Fibroblast of skin of right quadriceps (primary cell): ENCODE measurements around the gene ZNF384.
A peak's percentile ranks its signal among the peaks of the same experiment; 100 is the strongest.
"Not testable (repeated sequence)": the region's sequence is repeated elsewhere in the genome, so short reads cannot be mapped to it uniquely, and the experiment has no call there.

ENCODE experiments used
- DNase-seq: peaks from one replicate; pipeline ENCODE4 v3.0.0-alpha.2; 2013

Gene ZNF384

GRCh38 chr12:6688999-6689882 is at the start of gene ZNF384:
Gene ZNF384 (minus strand): TSS chr12:6689375. CDS start chr12:6679520, 9,855 bp downstream.
- DNase-seq = peak; percentile 100

GRCh38 chr12:6736754-6737153 is 47.6 kb upstream of the ZNF384 start:
- DNase-seq = no peak

GRCh38 chr12:6735448-6736191 is 46.4 kb upstream of the ZNF384 start:
- peak; percentile 75 for DNase-seq

- DNase-seq = no peak
Measured at GRCh38 chr12:6734506-6735387, 45.6 kb upstream of the ZNF384 start.

- DNase-seq = no peak
Measured at GRCh38 chr12:6730169-6730568, 41.0 kb upstream of the ZNF384 start.

- no peak for DNase-seq
Measured at GRCh38 chr12:6729186-6729585, 40.0 kb upstream of the ZNF384 start.

- DNase-seq = no peak
Measured at GRCh38 chr12:6725350-6725749, 36.2 kb upstream of the ZNF384 start.

- peak; percentile 12 for DNase-seq
Measured at GRCh38 chr12:6724409-6724797, 35.2 kb upstream of the ZNF384 start.

GRCh38 chr12:6723607-6724408 is 34.6 kb upstream of the ZNF384 start, which contains the start of gene COPS7A:
Gene COPS7A (plus strand): TSS chr12:6724046. CDS start chr12:6724657, 611 bp downstream.
- peak; percentile 99 for DNase-seq

GRCh38 chr12:6722863-6723262 is 33.7 kb upstream of the ZNF384 start:
- DNase-seq = no peak

- no peak for DNase-seq
Measured at GRCh38 chr12:6716874-6717437, 27.8 kb upstream of the ZNF384 start.

GRCh38 chr12:6716031-6716873 is 27.1 kb upstream of the ZNF384 start:
- not testable (repeated sequence) for DNase-seq

GRCh38 chr12:6708960-6709394 is 19.8 kb upstream of the ZNF384 start:
- DNase-seq = no peak

GRCh38 chr12:6708351-6708750 is 19.2 kb upstream of the ZNF384 start:
- not testable (repeated sequence) for DNase-seq

- DNase-seq = no peak
Measured at GRCh38 chr12:6703631-6704030, 14.5 kb upstream of the ZNF384 start.

GRCh38 chr12:6701078-6701768 is 12.0 kb upstream of the ZNF384 start:
- DNase-seq = peak; percentile 17

- DNase-seq = peak; percentile 34
Measured at GRCh38 chr12:6700646-6701051, 11.5 kb upstream of the ZNF384 start, which contains the start of gene PIANP. Gene PIANP (minus strand): TSS chr12:6700815. CDS start chr12:6698061, 2,754 bp downstream.

GRCh38 chr12:6699989-6700645 is 10.9 kb upstream of the ZNF384 start:
- DNase-seq = peak; percentile 13
